ENCODE results near the gene MTARC2. TPM values are rescaled to one million over a fixed set of nuclear protein-coding genes. Genes with fewer than 3 reads are reported as not detected.
"Not testable (repeated sequence)": the region's sequence is repeated elsewhere in the genome, so short reads cannot be mapped to it uniquely, and the experiment has no call there.

The MTARC2 gene
- total RNA-seq, 1 donor from 2014 or later, result 8.9 TPM

DNA sequence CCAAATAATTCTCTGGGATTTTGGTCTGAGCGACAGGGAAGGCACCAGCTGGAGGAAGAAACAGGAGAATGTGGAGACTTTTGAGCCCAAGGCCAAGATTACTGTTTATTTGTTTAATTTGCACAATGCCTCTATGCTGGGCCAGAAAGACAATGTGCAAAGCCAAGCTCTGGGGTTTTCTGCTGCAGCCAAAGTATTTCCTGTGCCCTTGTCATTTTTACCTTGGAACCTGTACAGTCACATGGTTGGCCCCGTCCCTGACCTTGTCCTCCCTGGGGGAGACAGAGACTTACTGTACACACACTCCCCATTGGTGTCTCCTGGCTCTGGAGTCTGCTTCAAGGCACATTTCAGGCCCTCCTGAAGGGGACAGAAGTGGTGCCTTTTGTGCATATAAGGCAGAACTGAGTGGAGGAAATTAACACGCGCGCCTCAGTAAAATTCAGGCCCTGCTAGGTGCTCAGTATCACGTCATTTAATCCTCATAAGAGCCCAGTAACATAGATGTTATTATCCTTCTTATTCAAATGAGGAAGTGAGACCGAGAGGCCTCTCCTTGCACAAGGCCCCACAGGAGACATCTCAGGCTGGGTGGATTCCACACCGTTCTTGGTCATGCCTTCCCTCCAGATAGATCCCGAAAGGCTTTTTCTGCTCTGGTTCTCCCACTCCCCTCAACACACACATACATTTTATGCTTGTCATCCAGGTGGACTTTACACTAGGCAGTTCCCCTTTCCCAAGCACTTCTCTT, 36.9 kb upstream of the MTARC2 start:
- ATAC-seq (ENCODE audit: low read depth), result peak; percentile 84
- peaks cover 10% of the 10 kb centered on the region for H3K9me3 Mint-ChIP-seq
- peak overlapping the region; percentile 60 for H3K4me3 Mint-ChIP-seq
- CTCF ChIA-PET, result interaction anchor here (0.9 kb wide), 2 partner anchors 22 to 493 kb away, joined by 3 read pairs; no protein-coding TSS in a partner anchor
- no peak for DNase-seq
- POLR2A ChIA-PET, result interaction anchor here (0.9 kb wide), 1 partner anchor 21 kb away, joined by 4 read pairs; the partner anchor contains the start of gene C1orf115
- H3K27me3 Mint-ChIP-seq, result no peaks in the 10 kb centered on the region
- peak overlapping the region; percentile 77 for H3K27ac Mint-ChIP-seq
- no peaks in the 10 kb centered on the region for H3K36me3 Mint-ChIP-seq (ENCODE audit: low read depth)
- H3K4me1 Mint-ChIP-seq, result peaks cover 48% of the 10 kb centered on the region
- intact Hi-C loops (cut with micrococcal nuclease), result loop anchor here (1.0 kb wide), 1 partner anchor 21 kb away; the partner anchor contains the start of gene C1orf115
- TF ChIP-seq CTCF (IDR thresholded peaks at IDR 0.05), result no peak

DNA sequence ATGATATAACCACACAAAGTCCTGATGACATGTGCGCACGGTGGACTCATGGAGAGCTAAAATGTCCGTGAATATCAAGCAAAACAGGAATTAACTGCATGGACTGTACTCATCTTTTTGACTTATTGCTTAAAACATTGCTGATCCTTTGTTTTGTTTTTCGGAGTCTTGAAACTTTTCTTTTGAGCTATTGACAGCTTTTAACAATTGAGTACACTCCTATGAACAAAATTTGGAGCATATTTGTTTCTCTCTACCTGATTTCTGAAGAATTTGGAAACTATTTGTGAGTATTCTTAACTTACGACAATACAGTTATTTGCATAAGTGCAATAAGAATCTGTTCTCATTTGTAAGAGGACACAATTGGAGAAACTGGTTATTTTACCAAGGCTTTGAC, 32.1 kb upstream of the MTARC2 start:
- CTCF ChIA-PET; H3K36me3 Mint-ChIP-seq (ENCODE audit: low read depth); DNase-seq; POLR2A ChIA-PET; H3K27ac Mint-ChIP-seq; H3K27me3 Mint-ChIP-seq; H3K4me3 Mint-ChIP-seq; intact Hi-C loops (cut with micrococcal nuclease); ATAC-seq (ENCODE audit: low read depth): not testable (repeated sequence)
- Mint-ChIP-seq H3K9me3 (peaks cover 10% of the 10 kb centered on the region), H3K4me1 (peaks cover 23% of the 10 kb centered on the region)

DNA sequence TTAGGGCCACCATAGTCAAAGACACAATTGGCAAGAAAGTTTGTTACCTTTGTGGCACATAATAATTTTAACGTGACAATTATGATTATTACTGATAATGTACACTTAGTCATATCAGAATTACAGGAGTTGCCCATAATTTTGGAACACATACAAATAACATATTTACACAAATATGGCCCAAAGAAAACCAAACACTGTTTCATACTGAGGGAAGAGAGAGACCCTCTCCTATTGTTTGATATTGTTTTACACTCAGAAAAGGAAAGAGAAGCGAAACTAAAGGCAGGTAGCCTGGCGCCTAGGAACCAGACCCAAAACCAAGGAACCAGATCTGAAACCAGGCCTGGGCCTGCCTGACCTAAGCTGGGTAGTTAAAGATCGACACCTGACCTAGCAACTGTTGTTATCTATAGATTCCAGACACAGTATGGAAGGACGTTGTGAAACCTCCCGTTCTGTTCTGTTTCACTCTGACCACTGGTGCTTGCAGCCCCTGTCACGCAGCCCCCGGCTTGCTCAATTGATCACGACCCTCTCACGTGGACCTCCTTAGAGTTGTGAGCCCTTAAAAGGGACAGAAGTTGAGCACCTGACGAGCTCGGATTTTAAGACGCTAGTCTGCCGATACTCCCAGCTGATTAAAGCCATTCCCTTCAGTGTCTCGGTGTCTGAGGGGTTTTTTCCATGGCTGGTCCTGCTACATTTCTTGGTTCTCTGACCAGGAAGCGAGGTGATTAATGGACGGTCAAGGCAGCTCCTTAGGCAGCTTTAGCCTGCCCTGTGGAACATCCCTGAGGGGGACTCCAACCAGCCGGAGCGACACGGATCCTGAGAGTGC, 30.1 kb upstream of the MTARC2 start:
- peak overlapping the region; percentile 42 for H3K27ac Mint-ChIP-seq
- H3K9me3 Mint-ChIP-seq, result peaks cover 10% of the 10 kb centered on the region
- TF ChIP-seq CTCF (IDR thresholded peaks at IDR 0.05), result no peak
- H3K27me3 Mint-ChIP-seq, result peaks cover 3% of the 10 kb centered on the region
- no peaks in the 10 kb centered on the region for H3K36me3 Mint-ChIP-seq (ENCODE audit: low read depth)
- no peak for ATAC-seq (ENCODE audit: low read depth)
- intact Hi-C loops (cut with micrococcal nuclease), result no loop called here
- no peak overlapping the region for H3K4me3 Mint-ChIP-seq
- CTCF ChIA-PET, result no interaction called here
- POLR2A ChIA-PET, result no interaction called here
- H3K4me1 Mint-ChIP-seq, result peaks cover 9% of the 10 kb centered on the region
- DNase-seq, result no peak

DNA sequence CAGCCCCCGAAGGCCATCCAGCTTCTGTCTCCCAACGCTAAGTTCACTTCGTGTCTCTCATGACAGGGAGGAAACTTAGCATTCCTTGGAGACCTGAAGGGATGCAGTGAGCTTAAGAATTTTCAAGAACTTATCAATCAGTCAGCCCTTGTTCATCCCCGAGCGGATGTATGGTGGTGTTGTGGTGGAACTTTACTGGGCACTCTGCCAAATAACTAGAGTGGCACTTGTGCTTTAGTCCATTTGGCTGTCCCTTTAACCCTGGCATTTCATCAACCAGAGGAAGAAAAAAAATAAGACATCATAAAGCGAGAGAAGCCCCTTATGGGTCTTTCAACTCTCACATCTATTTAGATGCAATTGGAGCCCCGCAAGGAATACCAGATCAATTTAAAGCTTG, 26.9 kb upstream of the MTARC2 start:
- H3K27ac Mint-ChIP-seq; intact Hi-C loops (cut with micrococcal nuclease); H3K4me3 Mint-ChIP-seq; H3K27me3 Mint-ChIP-seq; ATAC-seq (ENCODE audit: low read depth); H3K4me1 Mint-ChIP-seq; H3K36me3 Mint-ChIP-seq (ENCODE audit: low read depth); H3K9me3 Mint-ChIP-seq; DNase-seq: not testable (repeated sequence)
- POLR2A ChIA-PET, result interaction anchor here (1.0 kb wide), 1 partner anchor 12 kb away, joined by 3 read pairs; no protein-coding TSS in a partner anchor
- CTCF ChIA-PET, result interaction anchor here (0.8 kb wide), 1 partner anchor 12 kb away, joined by 5 read pairs; no protein-coding TSS in a partner anchor

DNA sequence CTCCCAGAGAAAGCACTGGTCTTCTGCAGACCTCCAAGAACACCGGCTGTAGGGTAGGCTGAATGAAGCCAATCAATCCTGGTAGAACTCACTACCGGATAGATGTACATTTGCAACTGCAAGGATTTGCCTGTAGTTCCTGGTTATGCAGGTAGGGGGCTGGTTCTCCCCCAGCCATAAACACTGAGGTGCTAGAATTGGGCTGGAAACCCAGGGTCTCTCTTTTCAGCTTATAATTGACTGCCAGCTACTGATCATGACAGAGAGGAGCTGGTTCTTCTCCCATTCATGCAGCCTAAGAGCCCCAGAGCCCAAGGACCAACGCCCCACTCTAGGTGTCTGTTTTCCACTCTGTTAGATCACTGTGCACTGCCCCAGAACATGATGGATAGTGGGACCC, 21.5 kb upstream of the MTARC2 start:
- Mint-ChIP-seq H3K9me3 (peaks cover 2% of the 10 kb centered on the region), H3K4me3 (no peak overlapping the region), H3K4me1 (peaks cover 5% of the 10 kb centered on the region), H3K27me3 (peaks cover 2% of the 10 kb centered on the region), H3K27ac (no peak overlapping the region), H3K36me3 (ENCODE audit: low read depth) (no peaks in the 10 kb centered on the region)
- no peak for TF ChIP-seq CTCF (IDR thresholded peaks at IDR 0.05)
- ChIA-PET CTCF (interaction anchor here (1.4 kb wide), 1 partner anchor 45 kb away, joined by 4 read pairs; no protein-coding TSS in a partner anchor), POLR2A (no interaction called here)
- DNase-seq (no peak), ATAC-seq (ENCODE audit: low read depth) (no peak)
- intact Hi-C loops (cut with micrococcal nuclease), result no loop called here
